Fibroblast of mammary gland (primary cell): ENCODE measurements around the gene GAPDHS.

Source experiments
- DNase-seq: peaks from one replicate; pipeline ENCODE4 v3.0.0-alpha.2; 2010; ENCODE audit warnings: low read depth
- H3K4me3 ChIP-seq: 2 replicates; pipeline ENCODE4 v1.5.1; 2011; ENCODE audit warnings: low read depth, mild to moderate bottlenecking, low read length, moderate library complexity; ENCODE audit not compliant: control insufficient read depth
- TF ChIP-seq, protein P1 (sequence below): conservative IDR thresholded peaks from 2 replicates; pipeline ENCODE4 v1.5.1; 2011; ENCODE audit warnings: low read depth, low read length, inconsistent platforms; ENCODE audit not compliant: control insufficient read depth, insufficient read depth

The GAPDHS gene

DNA sequence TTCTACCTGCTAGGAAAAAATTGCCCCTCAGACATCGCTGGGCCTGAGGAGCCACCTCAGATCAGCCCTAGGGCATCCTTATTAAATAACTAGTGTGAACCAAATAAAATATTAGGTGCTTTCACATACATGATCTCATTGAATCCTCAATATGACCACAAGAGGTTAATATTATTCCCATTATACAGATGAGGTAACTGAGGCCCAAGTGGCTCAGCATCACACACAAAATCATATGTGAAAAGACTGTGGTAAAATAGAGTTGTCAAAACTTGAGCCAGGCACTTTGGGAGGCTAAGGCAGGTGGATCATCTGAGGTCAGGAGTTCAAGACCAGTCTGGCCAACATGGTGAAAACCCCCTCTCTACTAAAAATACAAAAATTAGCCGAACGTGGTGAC is 16.9 kb upstream of the GAPDHS start:
- TF ChIP-seq, protein P1, sequence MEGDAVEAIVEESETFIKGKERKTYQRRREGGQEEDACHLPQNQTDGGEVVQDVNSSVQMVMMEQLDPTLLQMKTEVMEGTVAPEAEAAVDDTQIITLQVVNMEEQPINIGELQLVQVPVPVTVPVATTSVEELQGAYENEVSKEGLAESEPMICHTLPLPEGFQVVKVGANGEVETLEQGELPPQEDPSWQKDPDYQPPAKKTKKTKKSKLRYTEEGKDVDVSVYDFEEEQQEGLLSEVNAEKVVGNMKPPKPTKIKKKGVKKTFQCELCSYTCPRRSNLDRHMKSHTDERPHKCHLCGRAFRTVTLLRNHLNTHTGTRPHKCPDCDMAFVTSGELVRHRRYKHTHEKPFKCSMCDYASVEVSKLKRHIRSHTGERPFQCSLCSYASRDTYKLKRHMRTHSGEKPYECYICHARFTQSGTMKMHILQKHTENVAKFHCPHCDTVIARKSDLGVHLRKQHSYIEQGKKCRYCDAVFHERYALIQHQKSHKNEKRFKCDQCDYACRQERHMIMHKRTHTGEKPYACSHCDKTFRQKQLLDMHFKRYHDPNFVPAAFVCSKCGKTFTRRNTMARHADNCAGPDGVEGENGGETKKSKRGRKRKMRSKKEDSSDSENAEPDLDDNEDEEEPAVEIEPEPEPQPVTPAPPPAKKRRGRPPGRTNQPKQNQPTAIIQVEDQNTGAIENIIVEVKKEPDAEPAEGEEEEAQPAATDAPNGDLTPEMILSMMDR, result no peak
- no peak overlapping the region for H3K4me3 ChIP-seq
- no peak for DNase-seq

DNA sequence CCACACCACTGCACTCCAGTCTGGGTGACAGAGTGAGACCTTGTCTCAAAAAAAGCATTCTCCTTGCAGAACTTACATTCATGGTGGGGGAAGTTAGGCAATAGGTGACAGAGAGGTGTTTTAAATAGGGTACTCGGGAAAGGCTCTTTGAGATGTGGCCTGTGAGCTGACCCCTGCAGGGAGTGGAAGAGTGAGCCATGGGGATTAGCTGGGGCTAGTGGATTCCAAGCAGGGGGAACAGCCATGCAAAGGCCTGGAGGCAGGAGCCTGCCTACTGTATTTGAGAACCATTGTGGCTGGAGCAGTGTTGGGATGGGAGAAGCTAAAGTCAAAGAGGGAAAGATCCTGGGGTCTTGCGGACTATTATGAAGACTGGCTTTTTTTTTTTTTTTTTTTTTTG is 15.9 kb upstream of the GAPDHS start:
- TF ChIP-seq, protein P1, result no peak
- no peak overlapping the region for H3K4me3 ChIP-seq
- DNase-seq, result no peak

DNA sequence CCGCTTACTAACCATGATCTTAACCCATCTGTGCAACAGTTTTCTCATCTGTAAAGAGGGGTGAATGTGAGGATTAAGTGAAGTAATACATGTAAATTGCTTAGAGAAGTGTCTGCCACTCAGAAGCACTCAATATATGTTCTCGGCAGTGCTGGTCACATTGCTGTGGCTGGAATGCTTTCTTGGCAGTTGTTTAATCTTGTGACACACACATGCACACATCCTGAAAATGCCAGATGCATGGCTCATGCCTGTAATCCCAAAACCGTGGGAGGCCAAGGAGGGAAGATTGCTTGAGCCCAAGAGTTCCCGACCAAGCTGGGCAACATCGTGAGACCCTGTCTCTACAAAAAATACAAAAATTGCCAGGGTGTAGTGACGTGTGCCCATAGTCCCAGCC is 14.9 kb upstream of the GAPDHS start:
- TF ChIP-seq, protein P1, result no peak
- no peak overlapping the region for H3K4me3 ChIP-seq
- peak; percentile 98 for DNase-seq

DNA sequence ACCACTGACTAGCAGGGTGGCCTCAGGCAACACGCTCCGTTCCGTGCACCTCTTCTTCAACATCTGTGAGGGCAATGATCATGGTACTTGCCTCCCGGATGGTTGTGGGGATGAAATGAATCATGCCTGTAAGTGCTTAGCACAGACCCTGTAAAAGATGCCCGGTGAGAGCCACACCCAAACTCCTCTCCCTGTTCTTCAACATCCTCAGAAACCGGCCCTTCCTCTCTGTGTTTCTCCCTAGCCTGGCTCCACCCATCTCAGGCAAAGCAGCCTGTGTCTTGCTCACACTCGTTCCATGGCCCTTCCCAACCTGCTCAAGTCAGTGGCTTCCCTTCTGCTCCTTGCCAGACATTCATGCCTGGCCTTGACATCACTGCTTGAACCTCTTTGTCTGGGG is 14.0 kb upstream of the GAPDHS start:
- DNase-seq, result peak; percentile 55
- no peak overlapping the region for H3K4me3 ChIP-seq
- TF ChIP-seq, protein P1, result no peak

DNA sequence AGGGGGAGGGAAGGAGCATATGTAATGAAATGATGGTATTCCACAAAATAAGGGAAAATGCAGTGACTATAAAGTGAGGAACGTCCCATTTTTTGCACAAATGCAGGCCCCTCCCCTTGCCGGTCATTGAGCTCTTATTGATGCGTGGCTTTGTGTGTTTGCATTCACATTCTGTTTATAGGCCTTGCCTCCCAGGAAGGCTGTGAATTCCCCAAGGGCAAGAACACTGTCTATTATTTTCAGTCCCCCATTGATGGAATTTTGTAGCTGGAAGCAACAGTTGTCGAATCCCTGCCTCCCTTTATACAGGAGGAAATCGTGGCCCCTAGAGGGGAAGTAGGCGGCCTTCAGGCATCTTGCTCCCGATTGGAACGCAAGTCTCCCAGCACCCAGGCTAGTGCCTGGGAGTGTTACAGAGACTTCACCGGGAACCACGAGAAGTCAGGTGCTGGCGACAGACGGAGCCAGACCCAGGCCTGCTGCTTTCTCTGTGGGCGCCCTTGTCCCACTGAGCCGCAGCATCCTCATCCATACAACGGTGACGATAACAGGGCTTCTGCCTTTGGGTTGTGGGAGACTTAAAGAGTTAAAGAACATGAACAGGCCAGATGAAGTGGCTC is 12.0 kb upstream of the GAPDHS start:
- no peak overlapping the region for H3K4me3 ChIP-seq
- DNase-seq, result no peak
- TF ChIP-seq, protein P1, result no peak

DNA sequence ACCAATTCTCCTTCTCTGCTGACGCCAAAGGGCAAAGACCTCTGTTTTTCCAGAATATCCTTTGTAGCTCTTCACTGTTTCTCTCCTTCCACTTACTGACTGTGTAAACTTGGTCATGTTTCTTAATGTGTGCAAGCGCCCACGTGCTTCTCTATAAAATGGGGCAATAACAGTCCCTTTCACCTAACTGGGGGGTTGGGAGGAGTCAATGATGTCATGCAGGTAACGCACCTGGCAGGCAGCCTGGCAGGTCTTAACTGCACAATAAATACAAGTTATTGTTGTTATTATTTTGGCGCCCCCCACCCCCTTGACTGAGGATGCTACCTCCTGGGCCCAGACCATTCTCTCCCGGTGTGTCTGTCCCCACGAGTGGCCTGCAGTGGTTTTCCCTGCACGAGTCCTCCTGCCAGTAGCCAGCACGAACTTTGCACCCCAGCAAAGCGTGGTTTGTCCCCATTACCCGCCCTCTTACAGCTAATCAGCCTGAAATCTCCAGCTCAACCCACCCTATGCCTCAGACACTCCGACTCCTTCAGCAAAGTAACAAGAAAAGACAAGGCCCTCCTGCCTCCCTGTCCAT is 10.4 kb upstream of the GAPDHS start:
- no peak for DNase-seq
- no peak overlapping the region for H3K4me3 ChIP-seq
- TF ChIP-seq, protein P1, result no peak
